Brain microvascular endothelial cell (primary cell): Measurements from ENCODE around the gene PER2.

Experiments
- DNase-seq: peaks from one replicate; pipeline ENCODE4 v3.0.0-alpha.2; 2020
- H3K27ac ChIP-seq: fragments of 250-450 bp; sonication (Bioruptor Pico); 2 replicates; pipeline ENCODE4 v1.5.1; 2020; ENCODE audit warnings: mild to moderate bottlenecking, moderate library complexity
- H3K27me3 ChIP-seq: fragments of 250-450 bp; sonication (Bioruptor Pico); replicated peaks from 2 replicates; pipeline ENCODE4 v1.5.1; 2020; ENCODE audit warnings: mild to moderate bottlenecking
- H3K36me3 ChIP-seq: fragments of 250-450 bp; sonication (Bioruptor Pico); replicated peaks from 2 replicates; pipeline ENCODE4 v1.5.1; 2020; ENCODE audit warnings: mild to moderate bottlenecking
- H3K4me3 ChIP-seq: 2 replicates; pipeline ENCODE4 v1.5.1; 2011; ENCODE audit warnings: low read depth, mild to moderate bottlenecking, control low read depth, low read length, moderate library complexity
- CTCF ChIP-seq: IDR thresholded peaks from 2 replicates; pipeline ENCODE4 v1.5.1; 2011; ENCODE audit warnings: low read depth, mild to moderate bottlenecking, moderate library complexity, low read length, control low read depth, inconsistent platforms; ENCODE audit errors: missing control alignments
- in situ Hi-C: cut with HindIII; loops from 2 replicates; pipeline ENCODE4 v1.10.0; 2017; ENCODE audit warnings: low sequenced_read_pairs, low pct_ligation_motif_present

PER2 gene

GRCh38 chr2:238267884-238268680, 20.3 kb downstream of the PER2 start:
- DNase-seq = no peak
- Histone ChIP-seq H3K36me3 (no peaks in the 10 kb centered on the region), H3K27me3 (no peaks in the 10 kb centered on the region)

GRCh38 chr2:238267341-238267710, 21.1 kb downstream of the PER2 start:
- H3K36me3 ChIP-seq = no peaks in the 10 kb centered on the region

More at GRCh38 chr2:238267884-238268680, 20.3 kb downstream of the PER2 start:
- H3K27ac ChIP-seq = no peak overlapping the region
- in situ Hi-C loops = no loop called here
- TF ChIP-seq CTCF = no peak
- H3K4me3 ChIP-seq = no peak overlapping the region

GRCh38 chr2:238265605-238266004, 22.8 kb downstream of the PER2 start:
- Histone ChIP-seq H3K36me3 (no peaks in the 10 kb centered on the region), H3K27ac (no peak overlapping the region), H3K27me3 (no peaks in the 10 kb centered on the region), H3K4me3 (no peak overlapping the region)
- DNase-seq = no peak
- in situ Hi-C loops = no loop called here
- TF ChIP-seq CTCF = no peak

More at GRCh38 chr2:238267341-238267710, 21.1 kb downstream of the PER2 start:
- DNase-seq = no peak
- no peak for TF ChIP-seq CTCF
- Histone ChIP-seq H3K27me3 (no peaks in the 10 kb centered on the region), H3K4me3 (no peak overlapping the region), H3K27ac (no peak overlapping the region)
- in situ Hi-C loops = no loop called here

- H3K27me3 ChIP-seq = no peaks in the 10 kb centered on the region
- TF ChIP-seq CTCF = no peak
- no peak for DNase-seq
- H3K27ac ChIP-seq = no peak overlapping the region
- H3K36me3 ChIP-seq = no peaks in the 10 kb centered on the region
- H3K4me3 ChIP-seq = no peak overlapping the region
- in situ Hi-C loops = no loop called here
These were observed 24.3 kb downstream of the PER2 start for GRCh38 chr2:238264072-238264460.

GRCh38 chr2:238263204-238264071, 25.0 kb downstream of the PER2 start:
- Histone ChIP-seq H3K4me3 (no peak overlapping the region), H3K27ac (no peak overlapping the region), H3K36me3 (no peaks in the 10 kb centered on the region), H3K27me3 (no peaks in the 10 kb centered on the region)
- peak; percentile 92 for DNase-seq
- in situ Hi-C loops = no loop called here
- peak; percentile 84 for TF ChIP-seq CTCF
